GM23248 (cell line): ENCODE data around the gene PAPPA.

ENCODE experiments used
- EZH2 ChIP-seq: fragments of 200-600 bp; sonication (generic); IDR thresholded peaks from 2 replicates; pipeline ENCODE4 v1.6.1; 2018; ENCODE audit warnings: antibody characterized with exemption, mild to moderate bottlenecking; ENCODE audit not compliant: insufficient read depth, poor library complexity, severe bottlenecking
- EZH2phosphoT487 ChIP-seq: fragments of 200-600 bp; sonication (generic); IDR thresholded peaks from 2 replicates; pipeline ENCODE4 v1.6.1; 2018; ENCODE audit warnings: antibody characterized with exemption, moderate library complexity, mild to moderate bottlenecking, low read depth; ENCODE audit not compliant: insufficient read depth

- TF ChIP-seq EZH2 (no peak), EZH2phosphoT487 (no peak)
Observed at GRCh38 chr9:116175614-116176013, 22.0 kb downstream of the PAPPA start.
